Epithelial cell of esophagus (primary cell): ENCODE measurements around the gene PHF24.
"Not testable (repeated sequence)": the region's sequence is repeated elsewhere in the genome, so short reads cannot be mapped to it uniquely, and the experiment has no call there.

Source experiments
- DNase-seq: peaks from one replicate; pipeline ENCODE4 v3.0.0; 2010; ENCODE audit warnings: low read depth
- H3K4me3 ChIP-seq: 2 replicates; pipeline ENCODE4 v1.5.1; 2011; ENCODE audit warnings: mild to moderate bottlenecking, low read length, control low read depth
- CTCF ChIP-seq: IDR thresholded peaks from 2 replicates; pipeline ENCODE4 v1.5.1; 2011; ENCODE audit warnings: low read depth, mild to moderate bottlenecking, low read length, control low read depth, inconsistent platforms; ENCODE audit not compliant: insufficient read depth; ENCODE audit errors: missing control alignments

Gene PHF24

GRCh38 chr9:34957492-34958410 is at the start of gene PHF24:
PHF24 (plus strand) TSS chr9:34958285; CDS start chr9:34971299, 13,014 bp downstream.
- peak; percentile 37 for DNase-seq
- H3K4me3 ChIP-seq, result peak within 1 kb of the TSS; percentile 8
- TF ChIP-seq CTCF, result no peak

- no peak for TF ChIP-seq CTCF
- no peak for DNase-seq
- H3K4me3 ChIP-seq, result no peak overlapping the region
These were observed 31.0 kb upstream of the PHF24 start for GRCh38 chr9:34927061-34927460.

GRCh38 chr9:34928921-34929320 is 29.2 kb upstream of the PHF24 start:
- no peak overlapping the region for H3K4me3 ChIP-seq
- DNase-seq, result no peak
- TF ChIP-seq CTCF, result no peak

GRCh38 chr9:34929506-34930102 is 28.5 kb upstream of the PHF24 start:
- no peak overlapping the region for H3K4me3 ChIP-seq
- DNase-seq, result peak; percentile 53
- TF ChIP-seq CTCF, result peak; percentile 66

GRCh38 chr9:34939989-34940388 is 18.1 kb upstream of the PHF24 start:
- DNase-seq, H3K4me3 ChIP-seq: not testable (repeated sequence)

GRCh38 chr9:34948451-34948850 is 9.6 kb upstream of the PHF24 start:
- no peak for TF ChIP-seq CTCF
- no peak for DNase-seq
- H3K4me3 ChIP-seq, result no peak overlapping the region

GRCh38 chr9:34954225-34954624 is 3.9 kb upstream of the PHF24 start:
- no peak for DNase-seq
- no peak overlapping the region for H3K4me3 ChIP-seq
- TF ChIP-seq CTCF, result no peak

- H3K4me3 ChIP-seq, DNase-seq: not testable (repeated sequence)
These were observed 2.0 kb upstream of the PHF24 start for GRCh38 chr9:34956066-34956465.
